B cell (primary cell): ENCODE measurements around the gene MYO1H.

Source experiments
- EZH2 ChIP-seq: IDR thresholded peaks from 2 replicates; pipeline ENCODE4 v1.6.1; 2012; ENCODE audit warnings: borderline replicate concordance, low read depth, mild to moderate bottlenecking, moderate library complexity, low read length; ENCODE audit not compliant: insufficient read depth, poor library complexity, severe bottlenecking
- TF ChIP-seq, protein P1 (sequence below): fragments of 200-600 bp; IDR thresholded peaks from one replicate; pipeline ENCODE4 v1.8.0; 2022; ENCODE audit warnings: antibody characterized with exemption, mild to moderate bottlenecking

DNA sequence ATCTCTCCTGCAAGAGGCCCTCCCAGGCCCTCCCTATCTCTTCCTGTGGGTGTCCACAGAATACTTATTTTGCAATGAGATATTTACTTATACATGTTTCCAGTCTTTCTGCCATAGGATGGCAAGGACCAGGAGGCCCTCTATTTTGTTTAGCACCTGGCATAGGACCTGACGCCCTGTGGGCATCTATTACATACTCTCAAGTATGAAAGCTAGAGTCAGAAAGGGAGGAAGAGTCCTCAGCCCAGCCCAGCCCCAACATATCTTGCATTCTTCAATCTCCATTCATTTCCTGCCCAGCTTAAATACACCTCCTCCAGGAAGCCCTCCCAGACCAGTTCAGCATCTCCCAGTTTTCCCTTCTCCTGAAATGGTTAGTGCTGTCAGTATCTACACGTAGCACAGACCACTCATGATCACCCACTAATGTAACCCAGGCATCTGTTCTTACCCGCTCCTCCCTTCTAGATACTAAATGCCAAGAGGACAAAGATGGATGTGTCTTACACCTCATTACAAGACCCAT is 46.0 kb upstream of the MYO1H start:
- TF ChIP-seq, protein P1, sequence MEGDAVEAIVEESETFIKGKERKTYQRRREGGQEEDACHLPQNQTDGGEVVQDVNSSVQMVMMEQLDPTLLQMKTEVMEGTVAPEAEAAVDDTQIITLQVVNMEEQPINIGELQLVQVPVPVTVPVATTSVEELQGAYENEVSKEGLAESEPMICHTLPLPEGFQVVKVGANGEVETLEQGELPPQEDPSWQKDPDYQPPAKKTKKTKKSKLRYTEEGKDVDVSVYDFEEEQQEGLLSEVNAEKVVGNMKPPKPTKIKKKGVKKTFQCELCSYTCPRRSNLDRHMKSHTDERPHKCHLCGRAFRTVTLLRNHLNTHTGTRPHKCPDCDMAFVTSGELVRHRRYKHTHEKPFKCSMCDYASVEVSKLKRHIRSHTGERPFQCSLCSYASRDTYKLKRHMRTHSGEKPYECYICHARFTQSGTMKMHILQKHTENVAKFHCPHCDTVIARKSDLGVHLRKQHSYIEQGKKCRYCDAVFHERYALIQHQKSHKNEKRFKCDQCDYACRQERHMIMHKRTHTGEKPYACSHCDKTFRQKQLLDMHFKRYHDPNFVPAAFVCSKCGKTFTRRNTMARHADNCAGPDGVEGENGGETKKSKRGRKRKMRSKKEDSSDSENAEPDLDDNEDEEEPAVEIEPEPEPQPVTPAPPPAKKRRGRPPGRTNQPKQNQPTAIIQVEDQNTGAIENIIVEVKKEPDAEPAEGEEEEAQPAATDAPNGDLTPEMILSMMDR, result no peak
- no peak for TF ChIP-seq EZH2
